ENCODE results near the gene SYVN1.

Gene SYVN1

GRCh38 chr11:65133724-65134123 is 595 bp downstream of the SYVN1 start (continued):
- TF ChIP-seq ZNF518A (tag by site-specific recombination; conservative IDR thresholded peaks at IDR 0.05; ENCODE audit: low read depth) = no peak
- peak; percentile 79 for TF ChIP-seq ZNF335 (tag by site-specific recombination; conservative IDR thresholded peaks at IDR 0.05)
- no peak for TF ChIP-seq ZNF585B (tag by site-specific recombination; IDR thresholded peaks at IDR 0.05)
- no peak for TF ChIP-seq KLF10 (tag by site-specific recombination; IDR thresholded peaks at IDR 0.05)
- no peak for TF ChIP-seq TSHZ1 (tag by site-specific recombination; IDR thresholded peaks at IDR 0.05; ENCODE audit: borderline replicate concordance)
- no peak for TF ChIP-seq ZSCAN5A (tag by site-specific recombination; IDR thresholded peaks at IDR 0.05)

GRCh38 chr11:65132988-65133700 is 1.2 kb downstream of the SYVN1 start:
- CTCF ChIA-PET = interaction anchor here (0.6 to 2.3 kb wide), 4 partner anchors 15 to 119 kb away, joined by 3 to 6 read pairs (median 4); partner anchors contain the start of gene ARL2
- POLR2A ChIA-PET = interaction anchor here (1.1 to 4.5 kb wide), 3 partner anchors 11 to 289 kb away, joined by 3 to 57 read pairs (median 3); partner anchors contain the start of genes CDC42BPG, FAU and MRPL49
- H3K27ac ChIP-seq (ENCODE audit: extremely low read depth, low read depth, low read length) = no peak overlapping the region

DNA sequence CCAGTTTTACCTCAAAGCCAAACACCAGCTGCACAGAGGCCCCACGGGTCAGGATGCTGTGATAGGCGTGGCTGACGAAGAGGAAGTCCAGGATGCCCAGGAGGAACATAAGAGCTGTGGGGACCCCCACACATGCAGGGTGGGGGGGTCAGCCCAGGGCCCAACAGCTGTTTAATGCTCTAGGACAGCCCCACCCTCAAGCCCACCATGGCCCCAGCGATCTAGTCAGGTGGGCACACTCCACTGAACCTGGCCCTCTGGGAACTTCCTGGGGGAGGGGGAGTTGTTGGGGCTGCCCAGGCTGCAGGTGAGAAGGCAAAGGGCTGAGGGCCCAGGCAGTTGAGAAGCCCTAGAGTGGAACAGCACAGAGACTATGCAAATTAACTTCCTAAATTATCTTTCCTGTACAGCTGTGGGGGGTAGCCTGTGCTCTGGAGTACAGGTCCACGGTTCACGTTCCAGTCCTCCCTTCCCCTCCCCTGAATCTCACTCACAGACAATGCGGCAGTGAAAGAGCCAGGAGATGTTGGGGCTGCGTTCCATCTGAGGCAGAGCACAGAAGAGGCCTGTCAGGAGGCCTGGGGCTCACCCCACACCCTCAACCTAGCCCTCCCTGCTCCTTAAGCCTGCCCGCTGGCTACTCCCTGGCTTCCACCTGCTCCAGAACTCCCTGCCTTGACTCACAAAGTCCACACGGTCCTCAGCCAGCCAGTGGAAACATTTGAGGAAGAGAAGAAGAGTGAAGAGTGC is 1.9 kb downstream of the SYVN1 start:
- 0 out of 2 replicates have a peak, but pooled peaks have one; percentile 10 for TF ChIP-seq GLIS2 (tag by site-specific recombination; IDR thresholded peaks at IDR 0.05)
- no peak for TF ChIP-seq ZNF24 (tag by site-specific recombination; IDR thresholded peaks at IDR 0.05)
- TF ChIP-seq ZNF146 (tag by site-specific recombination; IDR thresholded peaks at IDR 0.05) = no peak
- Histone ChIP-seq H3K36me3 (ENCODE audit: control insufficient read depth in 2 of 2, insufficient read depth in 1 of 2, low read length in 2 of 2) (peaks cover 0 to 56% of the 10 kb centered on the region in 2 experiments; a peak in 1 of 3 replicates), H3K4me1 (ENCODE audit: control insufficient read depth, insufficient read depth, low read length) (no peaks in the 10 kb centered on the region; the same call in 1 of the 2 replicates), H3K9me3 (ENCODE audit: control insufficient read depth, insufficient read depth, low read depth, low read length) (no peaks in the 10 kb centered on the region), H3K4me3 (ENCODE audit: low read depth, low read length) (no peak overlapping the region), H3K27ac (ENCODE audit: extremely low read depth, low read depth, low read length) (no peak overlapping the region)
- CTCF ChIA-PET = interaction anchor here (0.9 to 1.2 kb wide), 3 partner anchors 10 to 14 kb away, joined by 3 read pairs; partner anchors contain the start of genes FAU and MRPL49
- POLR2A ChIA-PET = interaction anchor here (0.6 to 2.5 kb wide), 3 partner anchors 10 to 118 kb away, joined by 3 to 24 read pairs (median 3); partner anchors contain the start of genes FAU and MRPL49

More at GRCh38 chr11:65132988-65133700, 1.2 kb downstream of the SYVN1 start:
- Histone ChIP-seq H3K4me1 (ENCODE audit: control insufficient read depth, insufficient read depth, low read length) (no peaks in the 10 kb centered on the region; the same call in 1 of the 2 replicates), H3K36me3 (ENCODE audit: control insufficient read depth in 2 of 2, insufficient read depth in 1 of 2, low read length in 2 of 2) (peaks cover 0 to 49% of the 10 kb centered on the region in 2 experiments; a peak in 1 of 3 replicates), H3K9me3 (ENCODE audit: control insufficient read depth, insufficient read depth, low read depth, low read length) (no peaks in the 10 kb centered on the region), H3K4me3 (ENCODE audit: low read depth, low read length) (peak overlapping the region; percentile 81)
- TF ChIP-seq GLIS1 (tag by site-specific recombination; IDR thresholded peaks at IDR 0.05) (peak; percentile 50), MYNN (tag by site-specific recombination; IDR thresholded peaks at IDR 0.05; ENCODE audit: borderline replicate concordance) (no peak), ZBTB48 (tag by site-specific recombination; IDR thresholded peaks at IDR 0.05) (peak; percentile 38; the same call in 1 of the 2 replicates), SP2 (tag by site-specific recombination; IDR thresholded peaks at IDR 0.05) (peak; percentile 49)

Measured in HEK293 (cell line).